22Rv1 (cell line): Measurements from ENCODE around the gene DPEP3.

Experiments used
- ZFX ChIP-seq: fragments of 450-650 bp; IDR thresholded peaks from 2 replicates; pipeline ENCODE4 v1.6.1; 2017; ENCODE audit warnings: antibody characterized with exemption, borderline replicate concordance
- TF ChIP-seq, protein P1 (sequence below): fragments of 450-650 bp; IDR thresholded peaks from 2 replicates; pipeline ENCODE4 v1.5.1; 2017; ENCODE audit warnings: mild to moderate bottlenecking

DNA sequence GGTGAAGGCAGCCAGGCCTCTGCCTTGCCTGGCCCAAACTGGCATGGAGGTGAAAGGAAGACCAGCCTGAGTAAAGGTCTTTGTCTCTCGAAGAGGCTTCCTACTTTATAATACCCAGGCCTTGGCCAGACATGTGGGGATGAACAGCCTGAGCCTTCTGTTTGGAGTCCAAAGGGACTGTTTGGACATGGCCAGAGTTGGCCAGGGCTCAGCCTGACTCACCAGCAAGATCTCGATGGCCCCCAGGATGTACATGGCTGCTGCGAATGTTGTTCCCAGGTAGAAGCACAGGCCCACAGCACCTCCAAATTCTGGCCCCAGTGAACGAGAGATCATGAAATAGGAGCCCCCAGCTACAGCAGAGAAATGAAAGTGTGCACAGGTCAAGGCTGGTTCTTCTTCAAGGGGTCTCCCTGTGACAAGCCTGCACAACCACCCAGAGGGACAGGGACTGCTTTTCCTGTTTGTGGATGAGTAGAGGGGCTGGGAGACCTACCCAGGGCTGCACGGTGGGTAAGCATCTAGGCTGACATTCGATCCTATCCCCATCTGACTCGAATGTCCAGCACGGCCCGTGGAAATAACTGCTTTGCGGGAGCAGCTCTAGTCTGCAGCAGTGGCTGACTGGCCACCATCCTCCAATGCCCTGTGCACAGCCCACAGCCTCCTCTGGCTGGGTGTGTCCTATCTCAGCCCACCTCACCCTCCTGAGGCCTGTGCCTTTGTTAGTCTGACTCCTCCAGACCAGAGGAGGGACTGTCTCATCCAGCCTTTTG, 25.7 kb downstream of the DPEP3 start:
- TF ChIP-seq, protein P1, sequence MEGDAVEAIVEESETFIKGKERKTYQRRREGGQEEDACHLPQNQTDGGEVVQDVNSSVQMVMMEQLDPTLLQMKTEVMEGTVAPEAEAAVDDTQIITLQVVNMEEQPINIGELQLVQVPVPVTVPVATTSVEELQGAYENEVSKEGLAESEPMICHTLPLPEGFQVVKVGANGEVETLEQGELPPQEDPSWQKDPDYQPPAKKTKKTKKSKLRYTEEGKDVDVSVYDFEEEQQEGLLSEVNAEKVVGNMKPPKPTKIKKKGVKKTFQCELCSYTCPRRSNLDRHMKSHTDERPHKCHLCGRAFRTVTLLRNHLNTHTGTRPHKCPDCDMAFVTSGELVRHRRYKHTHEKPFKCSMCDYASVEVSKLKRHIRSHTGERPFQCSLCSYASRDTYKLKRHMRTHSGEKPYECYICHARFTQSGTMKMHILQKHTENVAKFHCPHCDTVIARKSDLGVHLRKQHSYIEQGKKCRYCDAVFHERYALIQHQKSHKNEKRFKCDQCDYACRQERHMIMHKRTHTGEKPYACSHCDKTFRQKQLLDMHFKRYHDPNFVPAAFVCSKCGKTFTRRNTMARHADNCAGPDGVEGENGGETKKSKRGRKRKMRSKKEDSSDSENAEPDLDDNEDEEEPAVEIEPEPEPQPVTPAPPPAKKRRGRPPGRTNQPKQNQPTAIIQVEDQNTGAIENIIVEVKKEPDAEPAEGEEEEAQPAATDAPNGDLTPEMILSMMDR: no peak
- TF ChIP-seq ZFX: no peak
